Esophagus mucosa (tissue), 1 donor: Measurements from ENCODE around the gene TACR1. TPM values are rescaled to one million over a fixed set of nuclear protein-coding genes. Genes with fewer than 3 reads are reported as not detected.

Experiments
- ATAC-seq: fragments of 200-7000 bp; cut with Tn5 transposase; one replicate; pipeline ENCODE4 v1.9.1; 2020
- total RNA-seq: library from RNA; stranded (reverse); gene quantifications from one replicate; pipeline ENCODE4 v1.2.4, GENCODE V29; 2023
- donor health status: DM: yes; HTN: yes; CAD: no.

Gene TACR1
- total RNA-seq, 1 donor from 2014 or later, result 0.64 TPM

GRCh38 chr2:75010571-75010970 lies 188.7 kb downstream of the TACR1 start:
- ATAC-seq, result no peak

GRCh38 chr2:75007819-75008218 lies 191.5 kb downstream of the TACR1 start:
- no peak for ATAC-seq

GRCh38 chr2:75007061-75007460 lies 192.3 kb downstream of the TACR1 start:
- ATAC-seq, result no peak

GRCh38 chr2:75006041-75006440 lies 193.3 kb downstream of the TACR1 start:
- ATAC-seq, result no peak

- no peak for ATAC-seq
These were observed 195.5 kb downstream of the TACR1 start for GRCh38 chr2:75003773-75004172.

- ATAC-seq, result no peak
These were observed 196.0 kb downstream of the TACR1 start for GRCh38 chr2:75003276-75003675.

- ATAC-seq, result no peak
These were observed 197.3 kb downstream of the TACR1 start for GRCh38 chr2:75002007-75002406.

GRCh38 chr2:74999468-74999867 lies 199.9 kb downstream of the TACR1 start:
- ATAC-seq, result no peak

Other genes starting within 250 kb of the TACR1 start
- 42.4 TPM for gene POLE4, start 240.9 kb downstream of the TACR1 start, total RNA-seq